NCI-H2227 (cell line): ENCODE measurements around the gene PDE6B.
"Not testable (repeated sequence)": the region's sequence is repeated elsewhere in the genome, so short reads cannot be mapped to it uniquely, and the experiment has no call there.

Source experiments
- DNase-seq: peaks from one replicate; lab custom pipeline; 2025; ENCODE audit not compliant: unreplicated experiment; lab: John Stamatoyannopoulos, UW

The PDE6B gene

DNA sequence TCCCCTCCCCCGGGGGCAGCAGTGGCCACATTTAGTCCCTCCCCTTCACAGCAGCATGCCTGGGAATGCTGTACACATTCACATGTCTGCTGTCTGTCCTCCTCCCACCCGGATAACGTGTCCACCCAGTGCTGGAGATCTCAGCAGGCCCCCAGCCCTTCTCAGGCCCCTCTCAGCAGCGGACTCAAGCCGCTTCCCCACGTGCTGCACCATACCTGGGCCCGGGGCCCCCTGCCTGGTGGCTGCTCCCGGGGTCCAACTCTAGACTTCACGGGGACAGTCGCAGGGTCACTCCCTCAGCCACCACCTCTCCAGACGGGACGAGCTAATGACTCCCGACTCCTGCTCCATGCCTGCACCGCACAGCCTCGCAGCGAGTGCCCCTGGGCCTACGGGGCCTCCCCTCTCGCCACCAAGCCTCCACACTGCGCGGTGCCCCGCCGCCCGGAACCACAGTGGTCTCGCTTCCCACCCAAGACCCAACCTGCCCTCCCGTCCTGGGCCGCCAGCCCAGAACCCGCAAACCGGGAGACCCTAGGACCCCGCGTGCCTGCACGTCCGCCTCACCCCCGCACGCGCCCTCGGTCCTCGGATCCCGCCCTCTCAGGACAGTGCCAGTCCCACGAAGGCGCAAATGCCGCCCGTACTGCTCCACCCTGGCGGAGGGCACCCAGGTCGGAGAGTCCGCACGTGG is 79.0 kb downstream of the PDE6B start:
- DNase-seq, result no peak

DNA sequence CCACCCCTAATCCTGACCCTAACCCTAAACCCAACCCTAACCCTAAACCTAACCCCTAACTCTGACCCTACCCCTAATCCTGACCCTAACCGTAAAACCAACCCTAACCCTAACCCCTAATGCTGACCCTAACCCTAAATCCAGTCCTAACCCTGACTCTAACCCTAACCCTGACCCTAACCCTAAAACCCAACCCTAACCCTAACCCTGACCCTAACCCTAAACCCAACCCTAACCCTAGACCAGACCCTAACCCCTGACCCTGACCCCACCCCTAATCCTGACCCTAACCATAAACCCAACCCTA is 79.6 kb downstream of the PDE6B start:
- no peak for DNase-seq

GRCh38 chr4:705278-706082 is 80.1 kb downstream of the PDE6B start, which contains the start of gene PCGF3:
Gene PCGF3 (plus strand): TSS chr4:705832. CDS start chr4:733681, 27,849 bp downstream.
- DNase-seq, result peak; percentile 95

DNA sequence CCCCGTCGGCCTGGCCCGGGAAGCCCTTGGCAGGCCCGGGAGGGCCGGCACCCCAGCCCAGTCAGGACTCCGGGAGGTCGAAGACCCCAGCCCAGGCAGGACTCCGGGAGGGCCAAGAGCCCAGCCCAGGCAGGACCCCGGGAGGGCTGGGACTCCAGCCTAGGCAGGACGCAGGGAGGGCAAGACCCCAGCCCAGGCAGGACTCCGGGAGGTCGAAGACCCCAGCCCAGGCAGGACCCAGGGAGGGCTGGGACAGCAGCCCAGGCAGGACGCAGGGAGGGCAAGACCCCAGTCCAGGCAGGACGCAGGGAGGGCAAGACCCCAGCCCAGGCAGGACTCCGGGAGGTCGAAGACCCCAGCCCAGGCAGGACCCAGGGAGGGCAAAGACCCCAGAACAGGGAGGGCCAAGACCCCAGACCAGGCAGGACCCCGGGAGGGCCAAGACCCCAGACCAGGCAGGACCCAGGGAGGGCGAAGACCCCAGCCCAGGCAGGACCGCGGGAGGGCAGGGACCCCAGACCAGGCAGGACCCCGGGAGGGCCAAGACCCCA is 80.8 kb downstream of the PDE6B start:
- DNase-seq, result not testable (repeated sequence)

GRCh38 chr4:706834-707598 is 81.6 kb downstream of the PDE6B start:
- DNase-seq, result no peak

- no peak for DNase-seq
These were observed 82.7 kb downstream of the PDE6B start for GRCh38 chr4:707929-708630.

DNA sequence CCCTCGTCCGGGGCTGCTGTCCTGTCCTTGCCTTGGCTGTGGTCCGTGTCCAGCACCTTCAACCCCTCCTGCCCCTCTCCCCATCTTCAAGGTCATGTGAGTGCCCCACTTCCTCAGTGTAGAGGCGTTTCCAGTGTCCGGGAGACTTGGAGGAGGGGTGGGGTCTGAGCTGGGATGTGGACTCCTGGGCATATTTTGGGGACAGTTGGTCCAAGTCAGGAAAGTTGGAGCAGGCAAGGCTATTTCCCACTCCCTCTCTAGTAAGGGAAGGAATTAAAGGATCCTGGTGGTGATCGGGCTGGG is 83.2 kb downstream of the PDE6B start:
- DNase-seq, result no peak

DNA sequence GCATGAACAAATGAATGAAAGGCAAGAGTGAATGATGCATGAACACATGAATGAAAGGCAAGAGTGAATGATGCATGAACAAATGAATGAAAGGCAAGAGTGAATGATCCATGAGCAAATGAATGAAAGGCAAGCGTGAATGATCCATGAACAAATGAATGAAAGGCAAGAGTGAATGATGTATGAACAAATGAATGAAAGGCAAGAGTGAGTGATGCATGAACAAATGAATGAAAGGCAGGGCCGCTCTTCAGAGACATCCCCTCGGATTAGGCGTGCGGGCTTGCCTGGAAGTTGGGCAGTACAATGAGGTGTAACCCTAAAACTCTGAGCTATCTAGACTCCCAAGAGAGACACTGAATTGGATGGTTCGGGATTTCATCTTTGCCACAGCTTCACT is 84.0 kb downstream of the PDE6B start:
- DNase-seq, result no peak

GRCh38 chr4:710116-710515 is 84.7 kb downstream of the PDE6B start:
- DNase-seq, result no peak

- no peak for DNase-seq
These were observed 85.5 kb downstream of the PDE6B start for GRCh38 chr4:710916-711315.

GRCh38 chr4:712093-712492 is 86.7 kb downstream of the PDE6B start:
- no peak for DNase-seq

GRCh38 chr4:712916-713632 is 87.7 kb downstream of the PDE6B start:
- DNase-seq, result no peak

DNA sequence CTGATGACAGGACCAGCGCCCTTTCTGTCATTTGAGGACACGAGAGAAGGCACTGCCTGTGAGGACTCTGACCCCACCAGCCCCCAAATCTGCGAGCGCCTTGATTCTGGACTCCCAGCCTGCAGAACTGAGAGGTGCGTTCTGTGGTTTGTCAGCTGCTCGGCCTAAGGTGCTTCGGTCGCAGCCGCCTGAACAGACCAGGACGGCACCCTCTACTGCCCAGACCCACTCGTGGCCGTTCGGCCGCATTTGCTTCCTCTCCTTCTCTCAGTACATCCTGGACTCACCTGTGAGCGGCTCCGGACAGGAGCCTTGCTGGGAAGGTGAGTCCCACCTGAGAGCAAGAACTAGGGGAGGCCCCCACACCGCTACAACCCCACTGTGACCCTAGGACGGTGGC is 88.7 kb downstream of the PDE6B start:
- no peak for DNase-seq

GRCh38 chr4:717601-718320 is 92.4 kb downstream of the PDE6B start:
- no peak for DNase-seq

GRCh38 chr4:718460-718859 is 93.1 kb downstream of the PDE6B start:
- no peak for DNase-seq
